Measurements from ENCODE around the gene C22orf31. TPM values are rescaled to one million over a fixed set of nuclear protein-coding genes. Genes with fewer than 3 reads are reported as not detected.
A peak's percentile ranks its signal among the peaks of the same experiment; 100 is the strongest.

C22orf31 gene
- total and polyA plus RNA-seq, 2 experiments from 2014 or later, result 0.36 TPM; not detected in 1

- Histone ChIP-seq H3F3A (replicated peaks; ENCODE audit: low read depth) (peaks cover 5% of the 10 kb centered on the region; the same call in 1 of the 2 replicates), H3K4me3 (peak overlapping the region; percentile 62), H3K27me3 (ENCODE audit: insufficient read depth) (no peaks in the 10 kb centered on the region), H2AFZ (no peak overlapping the region), H3K79me2 (replicated peaks; ENCODE audit: insufficient read depth) (peaks cover 69% of the 10 kb centered on the region), H3K4me1 (ENCODE audit: insufficient read depth) (peaks cover 33% of the 10 kb centered on the region), H3K9me2 (ENCODE audit: insufficient read depth) (no peaks in the 10 kb centered on the region), H3K4me2 (peak overlapping the region; percentile 85), H3K27ac (ENCODE audit: low read depth) (peak overlapping the region; percentile 93), H4K20me1 (replicated peaks; ENCODE audit: insufficient read depth) (no peaks in the 10 kb centered on the region), H3K36me3 (ENCODE audit: insufficient read depth) (no peaks in the 10 kb centered on the region)
- Mint-ChIP-seq H3K36me3 (ENCODE audit: low read depth) (peaks cover 6% of the 10 kb centered on the region; the same call in 1 of the 3 replicates), H3K4me3 (peak overlapping the region; percentile 80), H3K9me3 (no peaks in the 10 kb centered on the region), H3K4me1 (peaks cover 49% of the 10 kb centered on the region), H3K27me3 (ENCODE audit: insufficient read depth, low read depth, poor library complexity) (peaks cover 6% of the 10 kb centered on the region), H3K27ac (peak overlapping the region; percentile 97)
- DNase-seq (ENCODE audit: low spot score) (peak; percentile 86), ATAC-seq (peak; percentile 82)
- TF ChIP-seq POLR2AphosphoS5 (IDR thresholded peaks at IDR 0.05; ENCODE audit: low read depth) (peak; percentile 14; the same call in 1 of the 2 replicates), EZH2 (IDR thresholded peaks at IDR 0.05; ENCODE audit: low read depth, unreplicated experiment) (no peak)
These were observed 30.9 kb downstream of the C22orf31 start for GRCh38 chr22:29030618-29031226.

DNA sequence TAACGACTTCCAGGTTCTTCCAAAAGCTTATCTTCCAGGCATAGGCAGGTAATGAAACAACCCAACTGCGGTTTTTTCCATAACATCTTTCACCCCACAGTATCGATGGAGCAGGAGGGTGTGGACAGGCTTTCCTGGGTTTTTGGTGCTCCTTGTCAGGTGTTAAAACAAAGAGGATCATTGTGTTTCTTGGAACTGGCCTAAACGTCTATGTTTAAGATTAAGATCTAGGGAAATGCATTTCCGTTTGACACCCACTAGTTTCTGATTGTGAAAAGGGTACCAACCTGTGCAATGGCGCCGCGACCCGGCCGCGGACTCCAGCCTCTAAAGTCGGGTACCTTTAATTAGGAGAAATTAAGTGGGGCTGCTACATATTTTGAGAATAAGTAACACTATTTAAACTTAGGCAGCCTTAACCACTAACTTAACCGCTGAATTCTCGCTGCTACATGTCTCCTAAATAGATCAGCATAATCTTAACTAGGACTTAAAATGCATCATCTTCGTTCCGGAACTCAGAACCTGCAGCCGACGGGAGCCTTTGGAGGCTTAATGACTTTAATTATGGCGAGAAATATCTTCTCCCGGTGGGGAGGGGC lies 31.5 kb downstream of the C22orf31 start:
- no peaks in the 10 kb centered on the region for H3K36me3 ChIP-seq (ENCODE audit: insufficient read depth)
- H3F3A ChIP-seq (replicated peaks; ENCODE audit: low read depth), result peaks cover 5% of the 10 kb centered on the region; the same call in 1 of the 2 replicates
- H3K27me3 Mint-ChIP-seq (ENCODE audit: insufficient read depth, low read depth, poor library complexity), result peaks cover 6% of the 10 kb centered on the region
- H3K4me1 Mint-ChIP-seq, result peaks cover 49% of the 10 kb centered on the region
- peak; percentile 29 for DNase-seq (ENCODE audit: low spot score)
- H3K36me3 Mint-ChIP-seq (ENCODE audit: low read depth), result peaks cover 6% of the 10 kb centered on the region; the same call in 2 of the 3 replicates
- peak overlapping the region; percentile 85 for H3K4me2 ChIP-seq
- peaks cover 33% of the 10 kb centered on the region for H3K4me1 ChIP-seq (ENCODE audit: insufficient read depth)
- H3K9me2 ChIP-seq (ENCODE audit: insufficient read depth), result no peaks in the 10 kb centered on the region
- H4K20me1 ChIP-seq (replicated peaks; ENCODE audit: insufficient read depth), result no peaks in the 10 kb centered on the region
- TF ChIP-seq CTCF (conservative IDR thresholded peaks at IDR 0.05; ENCODE audit: low read depth in 2 of 2) (peak in 1 of 2 experiments; percentile 45; a peak in 2 of 4 replicates), JUNB (IDR thresholded peaks at IDR 0.05; ENCODE audit: unreplicated experiment) (no peak)
- no peaks in the 10 kb centered on the region for H3K27me3 ChIP-seq (ENCODE audit: insufficient read depth)
- no peak for ATAC-seq
- H3K79me2 ChIP-seq (replicated peaks; ENCODE audit: insufficient read depth), result peaks cover 69% of the 10 kb centered on the region
- no peak overlapping the region for H3K27ac Mint-ChIP-seq
- peak overlapping the region; percentile 70 for H3K27ac ChIP-seq (ENCODE audit: low read depth)
- H2AFZ ChIP-seq, result no peak overlapping the region
- peak overlapping the region; percentile 80 for H3K4me3 Mint-ChIP-seq
- H3K9me3 Mint-ChIP-seq, result no peaks in the 10 kb centered on the region
- peak overlapping the region; percentile 62 for H3K4me3 ChIP-seq

DNA sequence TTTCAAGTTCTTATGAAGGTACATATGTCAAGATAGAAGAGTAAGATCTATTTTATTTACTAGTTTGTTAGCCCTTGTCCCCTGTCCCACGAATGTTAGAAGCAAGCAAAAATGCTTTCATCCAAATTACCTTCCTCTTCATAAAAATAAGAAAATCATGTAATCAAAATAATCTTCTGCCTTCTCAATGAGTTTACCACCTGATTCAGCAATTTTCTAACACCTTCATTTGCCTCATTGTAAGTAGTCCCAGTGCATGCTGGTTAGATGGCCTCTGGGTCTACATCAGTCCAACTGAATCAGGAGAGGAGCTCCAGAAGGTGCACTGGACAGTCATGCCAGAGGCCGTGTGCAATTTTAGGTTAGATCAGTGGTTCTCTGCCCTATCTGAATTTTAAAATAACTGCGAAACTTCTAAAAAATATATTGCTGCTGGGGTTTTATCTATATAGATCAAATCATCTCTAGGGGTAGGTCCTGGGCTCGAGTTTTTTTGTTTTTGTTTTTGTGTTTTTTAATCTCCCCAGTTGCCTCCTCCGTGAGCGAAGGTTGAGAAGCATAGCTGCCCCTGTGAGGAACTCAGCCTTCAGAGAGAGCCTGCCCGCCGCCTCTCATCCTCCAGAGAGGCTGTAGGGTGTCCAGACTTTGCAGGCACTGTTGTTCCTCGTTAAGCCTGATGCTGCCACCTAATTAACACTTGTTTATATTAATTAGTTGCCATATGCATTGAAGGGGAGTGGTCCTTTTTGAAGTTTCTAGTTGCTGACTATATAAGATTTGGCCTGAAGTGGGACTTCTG lies 32.2 kb downstream of the C22orf31 start:
- Mint-ChIP-seq H3K27ac (no peak overlapping the region), H3K27me3 (ENCODE audit: insufficient read depth, low read depth, poor library complexity) (peaks cover 6% of the 10 kb centered on the region), H3K4me3 (peak overlapping the region; percentile 80), H3K9me3 (no peaks in the 10 kb centered on the region), H3K4me1 (peaks cover 49% of the 10 kb centered on the region), H3K36me3 (ENCODE audit: low read depth) (peaks cover 6% of the 10 kb centered on the region; the same call in 2 of the 3 replicates)
- H4K20me1 ChIP-seq (replicated peaks; ENCODE audit: insufficient read depth), result no peaks in the 10 kb centered on the region
- peaks cover 5% of the 10 kb centered on the region; the same call in 1 of the 2 replicates for H3F3A ChIP-seq (replicated peaks; ENCODE audit: low read depth)
- peak overlapping the region; percentile 70; the same call in 1 of the 2 replicates for H3K27ac ChIP-seq (ENCODE audit: low read depth)
- peaks cover 34% of the 10 kb centered on the region for H3K4me1 ChIP-seq (ENCODE audit: insufficient read depth)
- peak overlapping the region; percentile 62 for H3K4me3 ChIP-seq
- H3K79me2 ChIP-seq (replicated peaks; ENCODE audit: insufficient read depth), result peaks cover 67% of the 10 kb centered on the region
- ATAC-seq (no peak), DNase-seq (ENCODE audit: low spot score) (no peak)
- H3K9me2 ChIP-seq (ENCODE audit: insufficient read depth), result no peaks in the 10 kb centered on the region
- H3K27me3 ChIP-seq (ENCODE audit: insufficient read depth), result no peaks in the 10 kb centered on the region
- H2AFZ ChIP-seq, result no peak overlapping the region
- H3K4me2 ChIP-seq, result peak overlapping the region; percentile 85
- no peaks in the 10 kb centered on the region for H3K36me3 ChIP-seq (ENCODE audit: insufficient read depth)
- TF ChIP-seq JUNB (IDR thresholded peaks at IDR 0.05; ENCODE audit: unreplicated experiment), result no peak
- TF ChIP-seq, protein P1, sequence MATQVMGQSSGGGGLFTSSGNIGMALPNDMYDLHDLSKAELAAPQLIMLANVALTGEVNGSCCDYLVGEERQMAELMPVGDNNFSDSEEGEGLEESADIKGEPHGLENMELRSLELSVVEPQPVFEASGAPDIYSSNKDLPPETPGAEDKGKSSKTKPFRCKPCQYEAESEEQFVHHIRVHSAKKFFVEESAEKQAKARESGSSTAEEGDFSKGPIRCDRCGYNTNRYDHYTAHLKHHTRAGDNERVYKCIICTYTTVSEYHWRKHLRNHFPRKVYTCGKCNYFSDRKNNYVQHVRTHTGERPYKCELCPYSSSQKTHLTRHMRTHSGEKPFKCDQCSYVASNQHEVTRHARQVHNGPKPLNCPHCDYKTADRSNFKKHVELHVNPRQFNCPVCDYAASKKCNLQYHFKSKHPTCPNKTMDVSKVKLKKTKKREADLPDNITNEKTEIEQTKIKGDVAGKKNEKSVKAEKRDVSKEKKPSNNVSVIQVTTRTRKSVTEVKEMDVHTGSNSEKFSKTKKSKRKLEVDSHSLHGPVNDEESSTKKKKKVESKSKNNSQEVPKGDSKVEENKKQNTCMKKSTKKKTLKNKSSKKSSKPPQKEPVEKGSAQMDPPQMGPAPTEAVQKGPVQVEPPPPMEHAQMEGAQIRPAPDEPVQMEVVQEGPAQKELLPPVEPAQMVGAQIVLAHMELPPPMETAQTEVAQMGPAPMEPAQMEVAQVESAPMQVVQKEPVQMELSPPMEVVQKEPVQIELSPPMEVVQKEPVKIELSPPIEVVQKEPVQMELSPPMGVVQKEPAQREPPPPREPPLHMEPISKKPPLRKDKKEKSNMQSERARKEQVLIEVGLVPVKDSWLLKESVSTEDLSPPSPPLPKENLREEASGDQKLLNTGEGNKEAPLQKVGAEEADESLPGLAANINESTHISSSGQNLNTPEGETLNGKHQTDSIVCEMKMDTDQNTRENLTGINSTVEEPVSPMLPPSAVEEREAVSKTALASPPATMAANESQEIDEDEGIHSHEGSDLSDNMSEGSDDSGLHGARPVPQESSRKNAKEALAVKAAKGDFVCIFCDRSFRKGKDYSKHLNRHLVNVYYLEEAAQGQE (IDR thresholded peaks at IDR 0.05; ENCODE audit: unreplicated experiment), result no peak
- TF ChIP-seq EZH2 (IDR thresholded peaks at IDR 0.05; ENCODE audit: low read depth, unreplicated experiment), result no peak
- no peak for TF ChIP-seq EZH2phosphoT487 (IDR thresholded peaks at IDR 0.05; ENCODE audit: unreplicated experiment)
- TF ChIP-seq ZNF331 (CRISPR knock-in tag; IDR thresholded peaks at IDR 0.05; ENCODE audit: low read depth), result no peak
- no peak for TF ChIP-seq ZNF114 (CRISPR knock-in tag; IDR thresholded peaks at IDR 0.05)
- no peak for TF ChIP-seq CTCF (conservative IDR thresholded peaks at IDR 0.05; ENCODE audit: low read depth in 2 of 2)
